ENCODE results near the gene ELOVL4. TPM values are rescaled to one million over a fixed set of nuclear protein-coding genes. Genes with fewer than 3 reads are reported as not detected.

Gene ELOVL4
- total and polyA plus RNA-seq, 2 donors (not counting 1 experiment from before 2014, with no cell fraction given): 0.10 TPM; not detected in 1

GRCh38 chr6:79964607-79965081 lies 17.3 kb upstream of the ELOVL4 start:
- Histone ChIP-seq H3K9me3 (ENCODE audit: control extremely low read depth in 1 of 3, control insufficient read depth in 2 of 3, insufficient read depth in 1 of 3, low read length in 2 of 3) (peaks cover 2 to 4% (median 4%) of the 10 kb centered on the region in 3 donors), H3K4me1 (ENCODE audit: control insufficient read depth in 2 of 2, insufficient read depth in 2 of 2, low read length in 2 of 2) (no peaks in the 10 kb centered on the region), H3K4me3 (ENCODE audit: control extremely low read depth in 1 of 5, extremely low read depth in 1 of 5, insufficient read depth in 1 of 5, low read depth in 2 of 5, low read length in 4 of 5) (no peak overlapping the region), H3K36me3 (replicated peaks in 1 of 2; ENCODE audit: control extremely low read depth in 1 of 2, control insufficient read depth in 1 of 2, extremely low read depth in 1 of 2, insufficient read depth in 2 of 2, low read length in 1 of 2) (no peaks in the 10 kb centered on the region), H3K9ac (ENCODE audit: low read length) (no peak overlapping the region), H3K27ac (ENCODE audit: low read length in 2 of 2) (no peak overlapping the region), H3K27me3 (replicated peaks in 1 of 4; ENCODE audit: control extremely low read depth in 1 of 4, control insufficient read depth in 3 of 4, insufficient read depth in 4 of 4, low read length in 3 of 4) (no peaks in the 10 kb centered on the region), H2AFZ (ENCODE audit: insufficient read depth, low read depth, low read length, poor library complexity, severe bottlenecking) (no peak overlapping the region), H4K20me1 (ENCODE audit: control insufficient read depth, insufficient read depth, low read length, poor library complexity, severe bottlenecking) (no peaks in the 10 kb centered on the region), H3K79me2 (ENCODE audit: control insufficient read depth, insufficient read depth, low read length) (no peaks in the 10 kb centered on the region), H3K4me2 (replicated peaks; ENCODE audit: low read depth, low read length, poor library complexity, severe bottlenecking) (no peak overlapping the region)
- H3K27ac Mint-ChIP-seq: no peak overlapping the region
- H3K4me1 Mint-ChIP-seq: no peaks in the 10 kb centered on the region
- DNase-seq (no peak), ATAC-seq (ENCODE audit: low read depth) (no peak)
- no CpG with 5 or more reads among the region's 3 CpGs for WGBS (ENCODE audit: insufficient coverage)
- H3K9me3 Mint-ChIP-seq (ENCODE audit: insufficient read depth): peaks cover 22% of the 10 kb centered on the region
- H3K27me3 Mint-ChIP-seq: peaks cover 10% of the 10 kb centered on the region
- TF ChIP-seq EZH2 (IDR thresholded peaks at IDR 0.05; ENCODE audit: borderline replicate concordance, insufficient read depth, low read depth, low read length, poor library complexity, severe bottlenecking) (no peak), CTCF (IDR thresholded peaks at IDR 0.05) (no peak)
- H3K4me3 Mint-ChIP-seq: no peak overlapping the region
- CTCF ChIA-PET: no interaction called here
- intact Hi-C loops (cut with micrococcal nuclease): no loop called here
- POLR2A ChIA-PET: no interaction called here

- Mint-ChIP-seq H3K27ac (no peak overlapping the region), H3K9me3 (ENCODE audit: insufficient read depth) (peaks cover 4% of the 10 kb centered on the region), H3K4me3 (no peak overlapping the region), H3K27me3 (peaks cover 31% of the 10 kb centered on the region), H3K4me1 (no peaks in the 10 kb centered on the region)
- H3K9me3 ChIP-seq (ENCODE audit: control extremely low read depth in 1 of 3, control insufficient read depth in 2 of 3, insufficient read depth in 1 of 3, low read length in 2 of 3): peaks cover 0 to 3% (median 0%) of the 10 kb centered on the region in 3 donors
- ChIA-PET POLR2A (no interaction called here), CTCF (interaction anchor here (1.3 kb wide), 1 partner anchor 10 kb away, joined by 4 read pairs; no protein-coding TSS in a partner anchor)
- no peaks in the 10 kb centered on the region for H4K20me1 ChIP-seq (ENCODE audit: control insufficient read depth, insufficient read depth, low read length, poor library complexity, severe bottlenecking)
- H3K4me3 ChIP-seq (ENCODE audit: control extremely low read depth in 1 of 5, extremely low read depth in 1 of 5, insufficient read depth in 1 of 5, low read depth in 2 of 5, low read length in 4 of 5): no peak overlapping the region
- no peak overlapping the region for H3K27ac ChIP-seq (ENCODE audit: low read length in 2 of 2)
- no peaks in the 10 kb centered on the region for H3K79me2 ChIP-seq (ENCODE audit: control insufficient read depth, insufficient read depth, low read length)
- H3K4me1 ChIP-seq (ENCODE audit: control insufficient read depth in 2 of 2, insufficient read depth in 2 of 2, low read length in 2 of 2): no peaks in the 10 kb centered on the region
- ATAC-seq (ENCODE audit: low read depth) (no peak), DNase-seq (no peak)
- no peak overlapping the region for H2AFZ ChIP-seq (ENCODE audit: insufficient read depth, low read depth, low read length, poor library complexity, severe bottlenecking)
- H3K36me3 ChIP-seq (replicated peaks in 1 of 2; ENCODE audit: control extremely low read depth in 1 of 2, control insufficient read depth in 1 of 2, extremely low read depth in 1 of 2, insufficient read depth in 2 of 2, low read length in 1 of 2): no peaks in the 10 kb centered on the region
- H3K27me3 ChIP-seq (replicated peaks in 1 of 4; ENCODE audit: control extremely low read depth in 1 of 4, control insufficient read depth in 3 of 4, insufficient read depth in 4 of 4, low read length in 3 of 4): peaks cover 0 to 6% (median 3%) of the 10 kb centered on the region in 4 experiments
- TF ChIP-seq EZH2 (IDR thresholded peaks at IDR 0.05; ENCODE audit: borderline replicate concordance, insufficient read depth, low read depth, low read length, poor library complexity, severe bottlenecking) (no peak), CTCF (IDR thresholded peaks at IDR 0.05) (no peak)
- H3K9ac ChIP-seq (ENCODE audit: low read length): no peak overlapping the region
- no peak overlapping the region for H3K4me2 ChIP-seq (replicated peaks; ENCODE audit: low read depth, low read length, poor library complexity, severe bottlenecking)
- intact Hi-C loops (cut with micrococcal nuclease): no loop called here
These were observed 7.5 kb upstream of the ELOVL4 start for GRCh38 chr6:79954849-79955248.

All from B cell (primary cell).